DMS 273 (cell line): Measurements from ENCODE around the gene TCF7.
"Not testable (repeated sequence)": the region's sequence is repeated elsewhere in the genome, so short reads cannot be mapped to it uniquely, and the experiment has no call there.

Source experiments
- DNase-seq: peaks from one replicate; lab custom pipeline; 2025; ENCODE audit not compliant: unreplicated experiment; lab: John Stamatoyannopoulos, UW

The TCF7 gene

DNA sequence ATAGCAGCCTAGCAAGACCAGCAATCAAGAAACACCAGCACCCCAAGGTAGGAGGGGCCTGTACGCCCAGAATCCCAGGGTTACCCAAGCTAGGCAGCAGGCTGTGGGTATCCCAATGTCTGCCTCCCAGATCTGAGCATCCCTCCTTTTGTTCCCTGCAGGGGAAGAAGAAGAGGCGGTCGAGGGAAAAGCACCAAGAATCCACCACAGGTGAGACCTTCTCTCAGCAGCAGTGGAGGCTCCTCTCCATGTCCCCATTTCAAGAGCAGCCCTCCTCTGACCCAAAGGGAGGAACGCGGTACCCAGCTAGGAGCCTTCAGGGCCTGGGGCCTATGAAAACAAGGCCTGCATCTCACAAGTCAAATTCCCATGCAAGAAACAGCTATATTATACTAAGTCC is 28.9 kb downstream of the TCF7 start:
- DNase-seq: no peak

DNA sequence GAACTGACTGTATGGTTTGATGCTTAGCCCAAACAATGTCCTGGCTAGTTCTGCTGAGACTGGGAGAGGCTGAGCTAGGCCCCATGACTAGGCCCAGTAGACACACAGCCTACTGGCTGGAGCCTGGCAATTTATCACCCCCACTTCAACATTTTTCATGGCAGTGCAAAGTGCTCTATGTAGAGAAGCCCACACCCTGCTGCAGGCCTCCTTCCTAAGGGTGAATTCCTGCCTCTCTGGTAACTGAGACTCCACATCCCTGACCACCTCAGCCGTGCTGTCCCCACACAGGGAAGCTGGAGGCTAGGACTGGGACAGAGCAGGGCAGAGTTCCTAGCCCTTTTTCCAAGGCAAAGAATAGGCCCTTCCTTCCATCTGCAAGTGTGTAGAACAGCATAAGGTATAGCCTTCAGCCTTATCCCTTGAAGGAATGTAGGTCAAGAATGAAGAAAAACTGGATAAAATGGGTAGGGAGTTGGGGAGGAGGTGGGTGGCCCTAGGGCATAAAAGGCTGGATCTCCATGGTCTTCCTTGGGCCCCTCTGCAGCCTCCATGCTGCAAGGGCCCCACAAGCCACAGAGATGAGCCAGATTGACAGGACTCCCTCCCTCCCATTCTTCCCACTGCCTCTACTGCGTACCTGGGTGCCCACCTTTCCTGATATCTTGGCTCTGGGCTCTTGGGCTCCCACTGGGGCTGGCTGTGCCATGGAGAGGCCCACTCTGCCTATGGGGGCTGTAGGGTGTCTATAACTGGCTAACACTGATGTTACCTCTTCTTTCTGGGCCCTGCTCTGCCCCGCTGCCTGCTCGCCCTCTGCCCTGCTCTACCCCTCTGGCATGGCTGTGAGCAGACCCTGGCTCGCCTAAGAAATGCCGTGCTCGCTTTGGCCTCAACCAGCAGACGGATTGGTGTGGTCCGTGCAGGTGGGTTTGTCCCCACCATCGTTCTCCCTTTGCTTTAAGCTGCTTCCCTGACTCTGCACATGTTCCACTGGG is 29.8 kb downstream of the TCF7 start:
- no peak for DNase-seq

- DNase-seq: no peak
Observed at GRCh38 chr5:134145041-134145757, 30.7 kb downstream of the TCF7 start.

DNA sequence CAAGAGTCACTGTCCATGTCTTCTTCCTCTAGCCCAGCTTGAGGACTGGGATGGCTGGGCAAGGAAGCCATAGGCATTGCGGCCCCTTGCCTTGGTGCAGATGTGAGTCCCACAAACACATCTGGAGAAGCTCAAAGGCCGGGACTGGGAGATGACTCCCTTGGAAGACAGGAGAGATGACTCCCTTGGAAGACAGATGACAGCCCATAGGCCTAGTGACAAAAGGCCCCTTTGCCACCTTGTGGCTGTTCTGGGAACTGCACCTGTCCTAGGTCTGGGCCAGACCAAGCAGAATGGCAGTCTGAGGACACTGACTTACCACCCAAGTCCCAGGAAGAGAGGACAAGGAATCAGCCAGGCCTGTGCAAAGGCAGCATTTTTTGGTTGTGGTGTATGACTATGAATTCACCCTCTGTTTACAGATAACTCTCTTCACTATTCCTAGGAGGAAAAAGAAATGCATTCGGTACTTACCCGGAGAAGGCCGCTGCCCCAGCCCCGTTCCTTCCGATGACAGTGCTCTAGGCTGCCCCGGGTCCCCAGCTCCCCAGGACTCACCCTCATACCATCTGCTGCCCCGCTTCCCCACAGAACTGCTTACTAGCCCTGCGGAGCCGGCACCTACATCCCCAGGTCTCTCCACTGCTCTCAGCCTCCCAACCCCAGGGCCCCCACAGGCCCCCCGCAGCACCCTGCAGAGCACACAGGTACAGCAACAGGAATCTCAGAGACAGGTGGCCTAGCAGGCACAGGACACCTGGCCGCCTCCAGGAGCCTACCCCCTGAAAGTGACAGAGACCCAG is 31.5 kb downstream of the TCF7 start:
- DNase-seq: peak; percentile 87

GRCh38 chr5:134146651-134147518 is 32.4 kb downstream of the TCF7 start:
- no peak for DNase-seq

DNA sequence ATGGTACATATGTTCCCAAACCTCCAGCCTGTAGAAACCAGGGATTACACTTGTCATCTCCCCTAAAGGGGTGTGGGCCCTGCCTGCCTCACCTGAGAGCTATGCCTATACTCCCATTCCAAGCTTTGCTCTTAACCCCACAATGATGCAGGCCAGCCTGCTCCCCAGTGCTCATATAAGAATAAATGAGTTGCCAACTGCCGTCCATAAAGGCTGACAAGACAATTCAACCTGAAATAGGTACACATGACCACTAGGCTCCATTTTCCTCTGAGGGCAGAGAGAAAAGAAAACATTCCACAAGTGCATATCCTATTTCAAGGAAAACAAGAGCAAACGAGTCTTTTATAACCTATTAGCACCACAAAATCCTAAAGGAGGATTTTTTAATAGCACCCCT is 33.8 kb downstream of the TCF7 start:
- DNase-seq: no peak

DNA sequence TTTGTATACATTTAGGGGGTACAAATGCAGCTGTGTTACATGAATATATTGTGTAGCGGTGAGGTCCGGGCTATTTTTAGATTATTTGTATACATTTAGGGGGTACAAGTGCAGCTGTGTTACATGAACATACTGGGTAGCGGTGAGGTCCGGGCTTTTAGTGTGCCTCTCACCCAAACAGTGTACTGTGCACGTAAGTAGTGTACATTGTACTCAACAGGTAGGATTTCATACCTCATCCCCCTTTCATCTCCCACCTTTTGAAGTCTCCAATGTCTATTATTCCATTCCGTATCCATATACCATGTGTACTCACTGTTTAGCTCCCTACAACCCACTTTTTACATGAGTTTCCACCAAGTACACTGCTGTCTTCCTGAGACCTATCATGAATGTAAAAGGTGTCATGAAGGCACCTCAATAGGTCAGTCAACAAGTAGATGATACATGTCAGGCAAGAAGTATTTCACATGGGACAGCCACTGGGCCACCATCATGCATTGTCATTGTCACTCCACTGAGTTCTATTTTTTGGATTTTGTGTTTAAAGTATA is 34.6 kb downstream of the TCF7 start:
- no peak for DNase-seq

- no peak for DNase-seq
Observed at GRCh38 chr5:134149571-134150303, 35.3 kb downstream of the TCF7 start.

GRCh38 chr5:134151723-134152122 is 37.2 kb downstream of the TCF7 start:
- DNase-seq: no peak

GRCh38 chr5:134152173-134152832 is 37.8 kb downstream of the TCF7 start:
- not testable (repeated sequence) for DNase-seq

DNA sequence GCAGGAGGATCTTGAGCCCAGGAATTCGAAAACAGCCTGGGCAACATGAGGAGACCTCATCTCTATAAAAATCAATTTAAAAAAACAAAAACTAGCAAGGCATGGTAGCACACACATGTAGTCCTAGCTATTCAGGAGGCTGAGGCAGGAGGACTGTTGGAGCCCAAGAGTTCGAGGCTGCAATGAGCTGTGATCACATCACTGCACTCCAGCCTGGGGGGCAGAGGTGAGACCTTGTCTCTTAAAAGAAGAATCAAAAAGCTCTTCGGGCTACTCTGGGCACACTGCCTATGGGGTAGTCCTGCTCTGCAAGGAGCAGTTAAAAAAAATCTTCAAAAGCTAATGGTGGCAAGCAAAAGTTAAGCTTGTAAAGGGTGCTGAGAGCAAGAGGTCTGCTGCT is 38.8 kb downstream of the TCF7 start:
- no peak for DNase-seq

GRCh38 chr5:134153657-134154056 is 39.2 kb downstream of the TCF7 start:
- no peak for DNase-seq

GRCh38 chr5:134161513-134162395 is 47.3 kb downstream of the TCF7 start:
- DNase-seq: no peak

DNA sequence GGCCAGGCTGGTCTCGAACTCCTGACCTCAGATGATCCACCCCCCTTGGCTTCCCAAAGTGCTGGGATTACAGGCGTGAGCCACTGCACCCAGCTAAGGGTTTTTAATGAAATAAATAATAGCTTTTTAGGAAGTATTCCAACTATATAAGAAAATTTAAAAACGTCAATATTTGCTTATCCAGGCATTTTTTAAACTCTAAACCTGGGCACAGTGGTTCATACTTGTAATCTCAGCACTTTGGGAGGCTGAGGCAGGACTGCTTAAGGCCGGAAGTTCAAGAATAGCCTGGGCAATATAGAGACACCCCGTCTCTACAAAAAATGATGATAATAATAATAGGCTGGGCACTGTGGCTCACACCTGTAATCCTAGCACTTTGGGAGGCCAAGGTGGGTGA is 48.1 kb downstream of the TCF7 start:
- DNase-seq: no peak

GRCh38 chr5:134171972-134172371 is 57.5 kb downstream of the TCF7 start:
- DNase-seq: no peak

GRCh38 chr5:134174841-134175839 is 60.7 kb downstream of the TCF7 start:
- peak; percentile 79 for DNase-seq
